ENCODE measurements around the gene VDR. TPM values are rescaled to one million over a fixed set of nuclear protein-coding genes. Genes with fewer than 3 reads are reported as not detected.

VDR gene
- polyA plus RNA-seq, 3 donors = 6.0 to 14.8 (median 12.8) TPM

DNA sequence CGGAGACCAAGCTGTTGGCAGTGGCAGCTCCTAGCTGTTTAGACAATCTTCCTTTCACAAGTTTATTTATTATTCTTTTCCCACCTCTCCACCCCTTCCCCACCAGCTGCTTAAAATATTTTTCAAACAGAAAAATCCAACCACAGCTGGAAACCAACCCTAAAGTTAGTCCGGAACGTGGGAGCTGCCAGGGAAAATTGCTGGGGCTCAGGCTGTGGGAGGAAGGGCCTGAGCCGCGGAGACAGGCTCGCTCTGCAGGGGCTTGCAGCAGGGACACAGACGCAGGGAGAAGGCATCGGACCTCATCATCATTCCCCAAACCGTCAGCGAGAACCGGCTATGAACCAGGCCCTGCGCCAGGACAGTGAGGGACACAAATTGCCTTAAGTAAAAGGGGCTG lies 42.5 kb upstream of the VDR start:
- H3K4me3 Mint-ChIP-seq = no peak overlapping the region
- Histone ChIP-seq H3K9me3 (replicated peaks in 1 of 2; ENCODE audit: control insufficient read depth in 1 of 2, insufficient read depth in 1 of 2, low read length in 2 of 2) (no peaks in the 10 kb centered on the region), H3K27ac (ENCODE audit: low read depth in 1 of 2, low read length in 2 of 2) (no peak overlapping the region), H3K9ac (ENCODE audit: insufficient read depth, low read length, poor library complexity, severe bottlenecking) (no peak overlapping the region), H3K4me2 (replicated peaks; ENCODE audit: extremely low read depth, low read length, poor library complexity, severe bottlenecking) (peak overlapping the region; percentile 31), H2AFZ (ENCODE audit: insufficient read depth, low read depth, low read length, poor library complexity, severe bottlenecking) (no peak overlapping the region), H3K79me2 (ENCODE audit: insufficient read depth, low read length) (no peaks in the 10 kb centered on the region), H3K27me3 (ENCODE audit: control insufficient read depth in 2 of 2, insufficient read depth in 2 of 2, low read length in 2 of 2) (no peaks in the 10 kb centered on the region), H3K4me3 (replicated peaks in 1 of 3; ENCODE audit: low read depth in 2 of 3, low read length in 3 of 3) (no peak overlapping the region), H4K20me1 (ENCODE audit: insufficient read depth, low read length) (no peaks in the 10 kb centered on the region), H3K36me3 (replicated peaks in 1 of 2; ENCODE audit: control insufficient read depth in 1 of 2, insufficient read depth in 2 of 2, low read length in 2 of 2) (no peaks in the 10 kb centered on the region), H3K4me1 (ENCODE audit: control insufficient read depth in 1 of 2, insufficient read depth in 2 of 2, low read length in 2 of 2) (peaks cover 12 to 14% of the 10 kb centered on the region in 2 donors)
- H3K4me1 Mint-ChIP-seq = peaks cover 20% of the 10 kb centered on the region
- 100% methylated on average over 7 of the region's 12 CpGs for WGBS (ENCODE audit: insufficient coverage)
- H3K9me3 Mint-ChIP-seq = no peaks in the 10 kb centered on the region
- intact Hi-C loops (cut with micrococcal nuclease) = loop anchor here in 1 of 2 donors (5.0 to 10.0 kb wide), 2 partner anchors 75 to 233 kb away; no protein-coding TSS in a partner anchor
- TF ChIP-seq, protein P1, sequence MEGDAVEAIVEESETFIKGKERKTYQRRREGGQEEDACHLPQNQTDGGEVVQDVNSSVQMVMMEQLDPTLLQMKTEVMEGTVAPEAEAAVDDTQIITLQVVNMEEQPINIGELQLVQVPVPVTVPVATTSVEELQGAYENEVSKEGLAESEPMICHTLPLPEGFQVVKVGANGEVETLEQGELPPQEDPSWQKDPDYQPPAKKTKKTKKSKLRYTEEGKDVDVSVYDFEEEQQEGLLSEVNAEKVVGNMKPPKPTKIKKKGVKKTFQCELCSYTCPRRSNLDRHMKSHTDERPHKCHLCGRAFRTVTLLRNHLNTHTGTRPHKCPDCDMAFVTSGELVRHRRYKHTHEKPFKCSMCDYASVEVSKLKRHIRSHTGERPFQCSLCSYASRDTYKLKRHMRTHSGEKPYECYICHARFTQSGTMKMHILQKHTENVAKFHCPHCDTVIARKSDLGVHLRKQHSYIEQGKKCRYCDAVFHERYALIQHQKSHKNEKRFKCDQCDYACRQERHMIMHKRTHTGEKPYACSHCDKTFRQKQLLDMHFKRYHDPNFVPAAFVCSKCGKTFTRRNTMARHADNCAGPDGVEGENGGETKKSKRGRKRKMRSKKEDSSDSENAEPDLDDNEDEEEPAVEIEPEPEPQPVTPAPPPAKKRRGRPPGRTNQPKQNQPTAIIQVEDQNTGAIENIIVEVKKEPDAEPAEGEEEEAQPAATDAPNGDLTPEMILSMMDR (IDR thresholded peaks at IDR 0.05) = no peak
- H3K36me3 Mint-ChIP-seq = no peaks in the 10 kb centered on the region
- no peak for DNase-seq
- H3K27ac Mint-ChIP-seq = peak overlapping the region in 1 of 7 donors; percentile 58
- H3K27me3 Mint-ChIP-seq (ENCODE audit: low read depth in 3 of 3) = peaks cover 6 to 15% (median 11%) of the 10 kb centered on the region in 3 donors

DNA sequence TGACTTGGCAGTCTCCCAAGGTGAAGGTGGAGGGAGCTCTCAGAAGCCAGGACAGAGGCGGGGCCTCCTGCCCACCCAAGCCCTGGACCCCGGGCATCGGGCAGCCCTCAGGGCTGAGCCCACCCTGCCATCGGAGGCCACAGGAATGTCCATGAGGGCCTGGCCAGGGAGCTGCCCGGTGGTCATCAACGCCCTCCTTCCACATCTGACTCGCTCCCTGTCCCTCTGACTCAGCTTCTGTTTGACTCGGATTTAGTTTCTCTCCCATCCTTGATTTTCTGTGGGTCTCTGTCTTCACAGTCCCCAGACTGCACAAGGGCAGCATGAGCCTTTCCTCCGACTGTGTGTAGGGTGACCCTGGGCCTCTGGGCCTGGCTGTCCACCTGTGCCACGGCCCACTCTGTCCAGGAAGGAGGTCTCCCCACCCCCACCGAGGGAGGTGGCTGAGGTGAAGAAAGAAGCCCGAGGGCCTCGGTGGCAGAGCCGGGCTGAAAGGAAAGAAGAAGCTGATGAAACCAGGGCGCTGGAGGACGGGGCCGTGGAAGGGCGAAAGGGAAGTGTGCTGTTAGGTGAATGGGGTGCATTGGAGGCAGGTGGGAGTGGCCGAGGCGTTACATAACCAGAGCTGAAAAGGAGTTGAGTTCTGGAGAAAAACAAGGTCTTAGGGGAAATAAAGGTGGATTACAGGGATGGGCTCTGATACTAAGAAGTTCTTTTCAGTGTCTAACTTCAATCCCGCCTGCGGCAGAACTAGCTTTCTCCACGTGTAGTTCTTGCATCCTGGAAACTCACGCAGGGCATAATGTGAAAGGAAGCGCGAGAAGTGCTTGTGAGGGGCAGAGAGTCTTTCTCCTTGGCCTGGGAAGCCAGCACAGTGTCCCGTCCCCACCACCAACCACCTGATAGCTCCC lies 41.9 kb upstream of the VDR start:
- Histone ChIP-seq H3K9me3 (replicated peaks in 1 of 2; ENCODE audit: control insufficient read depth in 1 of 2, insufficient read depth in 1 of 2, low read length in 2 of 2) (no peaks in the 10 kb centered on the region), H2AFZ (ENCODE audit: insufficient read depth, low read depth, low read length, poor library complexity, severe bottlenecking) (peak overlapping the region; percentile 62), H3K79me2 (ENCODE audit: insufficient read depth, low read length) (no peaks in the 10 kb centered on the region), H3K4me2 (replicated peaks; ENCODE audit: extremely low read depth, low read length, poor library complexity, severe bottlenecking) (peak overlapping the region; percentile 31), H3K27ac (ENCODE audit: low read depth in 1 of 2, low read length in 2 of 2) (peak overlapping the region; percentile 5 to 13), H3K27me3 (ENCODE audit: control insufficient read depth in 2 of 2, insufficient read depth in 2 of 2, low read length in 2 of 2) (peaks cover 0 to 5% of the 10 kb centered on the region in 2 donors), H3K4me3 (replicated peaks in 1 of 3; ENCODE audit: low read depth in 2 of 3, low read length in 3 of 3) (no peak overlapping the region), H4K20me1 (ENCODE audit: insufficient read depth, low read length) (no peaks in the 10 kb centered on the region), H3K9ac (ENCODE audit: insufficient read depth, low read length, poor library complexity, severe bottlenecking) (peak overlapping the region; percentile 29), H3K4me1 (ENCODE audit: control insufficient read depth in 1 of 2, insufficient read depth in 2 of 2, low read length in 2 of 2) (peaks cover 12 to 14% of the 10 kb centered on the region in 2 donors), H3K36me3 (replicated peaks in 1 of 2; ENCODE audit: control insufficient read depth in 1 of 2, insufficient read depth in 2 of 2, low read length in 2 of 2) (no peaks in the 10 kb centered on the region)
- H3K27ac Mint-ChIP-seq = peak overlapping the region in 6 of 7 donors; percentile 47 to 84 (median 70)
- TF ChIP-seq, protein P1 (IDR thresholded peaks at IDR 0.05) = no peak
- H3K9me3 Mint-ChIP-seq = no peaks in the 10 kb centered on the region
- peak; percentile 41 to 51 (median 48) for DNase-seq
- H3K4me3 Mint-ChIP-seq = peak overlapping the region; percentile 66 to 80
- H3K4me1 Mint-ChIP-seq = peaks cover 23% of the 10 kb centered on the region
- H3K27me3 Mint-ChIP-seq (ENCODE audit: low read depth in 3 of 3) = peaks cover 8 to 17% (median 16%) of the 10 kb centered on the region in 3 donors
- intact Hi-C loops (cut with micrococcal nuclease) = loop anchor here in 1 of 2 donors (5.0 to 10.0 kb wide), 2 partner anchors 74 to 232 kb away; no protein-coding TSS in a partner anchor
- WGBS (ENCODE audit: insufficient coverage) = 29% methylated on average over 19 of the region's 27 CpGs
- no peaks in the 10 kb centered on the region for H3K36me3 Mint-ChIP-seq
